Transverse colon (tissue), 3 donors: Measurements from ENCODE around the gene PLPPR4.

Experiments
- CTCF ChIP-seq, 5 experiments: fragments of 200-600 bp in 3 of 5; fragments of 450-650 bp in 2 of 5; sonication (generic) in 3 of 5; IDR thresholded peaks; 1 replicate in 2 of 5; 2 replicates in 3 of 5; pipeline ENCODE4 v1.5.1; 2016 to 2017; ENCODE audit warnings: antibody characterized with exemption in 5 of 5, inconsistent platforms in 3 of 5, mild to moderate bottlenecking in 2 of 5, moderate library complexity in 1 of 5
- EP300 ChIP-seq: sonication (generic); formaldehyde crosslinking; IDR thresholded peaks from one replicate; pipeline ENCODE4 v1.6.1; 2017; ENCODE audit warnings: antibody characterized with exemption, low read depth
- POLR2A ChIP-seq: fragments of 450-650 bp; IDR thresholded peaks from one replicate; pipeline ENCODE4 v1.6.1; 2016; ENCODE audit warnings: antibody characterized with exemption, mild to moderate bottlenecking, moderate library complexity

- TF ChIP-seq EP300 (no peak), CTCF (IDR thresholded peaks at IDR 0.05) (no peak), POLR2A (no peak)
Measured at GRCh38 chr1:99246152-99246551, 18.1 kb upstream of the PLPPR4 start.
